ENCODE results near the gene EEFSEC.

EEFSEC gene

GRCh38 chr3:128326051-128326823 lies 173.0 kb downstream of the EEFSEC start:
- TF ChIP-seq CTCF (IDR thresholded peaks at IDR 0.05; ENCODE audit: borderline replicate concordance, insufficient read depth, low read depth, low read length): no peak
- no peak overlapping the region for H3K4me3 ChIP-seq (ENCODE audit: low read depth, low read length)

- TF ChIP-seq CTCF (IDR thresholded peaks at IDR 0.05; ENCODE audit: borderline replicate concordance, insufficient read depth, low read depth, low read length): no peak
- no peak overlapping the region for H3K4me3 ChIP-seq (ENCODE audit: low read depth, low read length)
These were observed 174.3 kb downstream of the EEFSEC start for GRCh38 chr3:128327606-128328031.

GRCh38 chr3:128328546-128329458 lies 175.5 kb downstream of the EEFSEC start:
- no peak overlapping the region for H3K4me3 ChIP-seq (ENCODE audit: low read depth, low read length)
- no peak for TF ChIP-seq CTCF (IDR thresholded peaks at IDR 0.05; ENCODE audit: borderline replicate concordance, insufficient read depth, low read depth, low read length)

GRCh38 chr3:128329491-128330213 lies 176.4 kb downstream of the EEFSEC start:
- TF ChIP-seq CTCF (IDR thresholded peaks at IDR 0.05; ENCODE audit: borderline replicate concordance, insufficient read depth, low read depth, low read length): no peak
- no peak overlapping the region for H3K4me3 ChIP-seq (ENCODE audit: low read depth, low read length)

- no peak overlapping the region for H3K4me3 ChIP-seq (ENCODE audit: low read depth, low read length)
- no peak for TF ChIP-seq CTCF (IDR thresholded peaks at IDR 0.05; ENCODE audit: borderline replicate concordance, insufficient read depth, low read depth, low read length)
These were observed 177.0 kb downstream of the EEFSEC start for GRCh38 chr3:128330214-128330842.

- TF ChIP-seq CTCF (IDR thresholded peaks at IDR 0.05; ENCODE audit: borderline replicate concordance, insufficient read depth, low read depth, low read length): no peak
- H3K4me3 ChIP-seq (ENCODE audit: low read depth, low read length): no peak overlapping the region
These were observed 180.9 kb downstream of the EEFSEC start for GRCh38 chr3:128334086-128334645.
